HEK293 (cell line): ENCODE results near the gene WDR82.
"Not testable (repeated sequence)": the region's sequence is repeated elsewhere in the genome, so short reads cannot be mapped to it uniquely, and the experiment has no call there.

ENCODE experiments used
- CTCF ChIA-PET: fragments of 350-600 bp; formaldehyde crosslinking; extraction: SDS; loops from one replicate; lab custom pipeline; 2021; ENCODE audit warnings: antibody characterized with exemption; lab: Yijun Ruan, JAX
- POLR2A ChIA-PET: fragments of 300-600 bp; formaldehyde crosslinking; extraction: SDS; loops from one replicate; lab custom pipeline; 2020; ENCODE audit warnings: antibody characterized with exemption, inconsistent platforms; lab: Yijun Ruan, JAX
- H3K27ac ChIP-seq: fragments of 200-500 bp; sonication (Bioruptor generic); 2 replicates; pipeline ENCODE4 v1.5.1; 2014; ENCODE audit warnings: low read depth, low read length, control low read depth, inconsistent platforms; ENCODE audit errors: extremely low read depth
- H3K36me3 ChIP-seq, 2 experiments: fragments of 200-500 bp in 1 of 2; sonication (Bioruptor generic) in 1 of 2; 1 replicate in 1 of 2; 2 replicates in 1 of 2; pipeline ENCODE4 v1.5.1; 2014 to 2017; ENCODE audit warnings: inconsistent platforms in 2 of 2, low read length in 2 of 2; ENCODE audit not compliant: control insufficient read depth in 2 of 2, insufficient read depth in 1 of 2
- H3K4me1 ChIP-seq: fragments of 200-500 bp; sonication (Bioruptor generic); 2 replicates; pipeline ENCODE4 v1.5.1; 2014; ENCODE audit warnings: mild to moderate bottlenecking, low read length, inconsistent platforms; ENCODE audit not compliant: control insufficient read depth, insufficient read depth
- H3K4me3 ChIP-seq: 2 replicates; pipeline ENCODE4 v1.5.1; 2011; ENCODE audit warnings: low read depth, mild to moderate bottlenecking, control low read depth, low read length, moderate library complexity
- H3K9me3 ChIP-seq: fragments of 200-500 bp; sonication (Bioruptor generic); 2 replicates; pipeline ENCODE4 v1.5.1; 2014; ENCODE audit warnings: low read depth, low read length, inconsistent platforms; ENCODE audit not compliant: control insufficient read depth, insufficient read depth
- KLF1 ChIP-seq: fragments of 450-650 bp; formaldehyde crosslinking; IDR thresholded peaks from 2 replicates; pipeline ENCODE4 v1.5.1; 2016; ENCODE audit warnings: missing biosample characterization, missing genetic modification characterization
- KLF7 ChIP-seq: fragments of 450-650 bp; formaldehyde crosslinking; IDR thresholded peaks from 2 replicates; pipeline ENCODE4 v1.5.1; 2016; ENCODE audit warnings: missing biosample characterization, missing genetic modification characterization, borderline replicate concordance
- ZIC2 ChIP-seq: fragments of 450-650 bp; formaldehyde crosslinking; IDR thresholded peaks from 2 replicates; pipeline ENCODE4 v1.5.1; 2016; ENCODE audit warnings: missing biosample characterization, missing genetic modification characterization
- ZNF140 ChIP-seq: fragments of 450-650 bp; formaldehyde crosslinking; IDR thresholded peaks from 2 replicates; pipeline ENCODE4 v1.5.1; 2016; ENCODE audit warnings: missing biosample characterization, missing genetic modification characterization
- ZNF174 ChIP-seq: fragments of 450-650 bp; formaldehyde crosslinking; IDR thresholded peaks from 2 replicates; pipeline ENCODE4 v1.5.0; 2017; ENCODE audit warnings: missing biosample characterization, mild to moderate bottlenecking, missing genetic modification characterization
- ZNF175 ChIP-seq: fragments of 450-650 bp; formaldehyde crosslinking; IDR thresholded peaks from 2 replicates; pipeline ENCODE4 v1.5.1; 2016; ENCODE audit warnings: missing biosample characterization, missing genetic modification characterization
- ZNF2 ChIP-seq: fragments of 450-650 bp; formaldehyde crosslinking; IDR thresholded peaks from 2 replicates; pipeline ENCODE4 v1.5.1; 2016; ENCODE audit warnings: missing biosample characterization, missing genetic modification characterization
- ZNF202 ChIP-seq: fragments of 450-650 bp; formaldehyde crosslinking; IDR thresholded peaks from 2 replicates; pipeline ENCODE4 v1.5.1; 2016; ENCODE audit warnings: missing biosample characterization, missing genetic modification characterization, borderline replicate concordance
- ZNF335 ChIP-seq: fragments of 450-650 bp; formaldehyde crosslinking; conservative IDR thresholded peaks from 2 replicates; pipeline ENCODE4 v1.5.1; 2016; ENCODE audit warnings: missing biosample characterization, missing genetic modification characterization
- ZNF366 ChIP-seq: fragments of 450-650 bp; formaldehyde crosslinking; conservative IDR thresholded peaks from 2 replicates; pipeline ENCODE4 v1.5.1; 2016; ENCODE audit warnings: missing biosample characterization, missing genetic modification characterization
- ZNF530 ChIP-seq: fragments of 450-650 bp; formaldehyde crosslinking; IDR thresholded peaks from 2 replicates; pipeline ENCODE4 v1.5.1; 2016; ENCODE audit warnings: low read depth, missing biosample characterization, missing genetic modification characterization
- ZNF777 ChIP-seq: fragments of 450-650 bp; formaldehyde crosslinking; IDR thresholded peaks from 2 replicates; pipeline ENCODE4 v1.5.1; 2017; ENCODE audit warnings: missing biosample characterization, missing genetic modification characterization, borderline replicate concordance
- ZSCAN30 ChIP-seq: fragments of 450-650 bp; IDR thresholded peaks from 2 replicates; pipeline ENCODE4 v1.5.1; 2018; ENCODE audit warnings: missing biosample characterization, mild to moderate bottlenecking, missing genetic modification characterization, moderate library complexity
- TF ChIP-seq, protein P1 (sequence below): fragments of 450-650 bp; formaldehyde crosslinking; IDR thresholded peaks from 2 replicates; pipeline ENCODE4 v1.5.1; 2016; ENCODE audit warnings: missing biosample characterization, missing genetic modification characterization
- TF ChIP-seq, protein P2 (sequence below): fragments of 450-650 bp; formaldehyde crosslinking; IDR thresholded peaks from 2 replicates; pipeline ENCODE4 v1.5.1; 2017; ENCODE audit warnings: missing biosample characterization, missing genetic modification characterization

Gene WDR82

DNA sequence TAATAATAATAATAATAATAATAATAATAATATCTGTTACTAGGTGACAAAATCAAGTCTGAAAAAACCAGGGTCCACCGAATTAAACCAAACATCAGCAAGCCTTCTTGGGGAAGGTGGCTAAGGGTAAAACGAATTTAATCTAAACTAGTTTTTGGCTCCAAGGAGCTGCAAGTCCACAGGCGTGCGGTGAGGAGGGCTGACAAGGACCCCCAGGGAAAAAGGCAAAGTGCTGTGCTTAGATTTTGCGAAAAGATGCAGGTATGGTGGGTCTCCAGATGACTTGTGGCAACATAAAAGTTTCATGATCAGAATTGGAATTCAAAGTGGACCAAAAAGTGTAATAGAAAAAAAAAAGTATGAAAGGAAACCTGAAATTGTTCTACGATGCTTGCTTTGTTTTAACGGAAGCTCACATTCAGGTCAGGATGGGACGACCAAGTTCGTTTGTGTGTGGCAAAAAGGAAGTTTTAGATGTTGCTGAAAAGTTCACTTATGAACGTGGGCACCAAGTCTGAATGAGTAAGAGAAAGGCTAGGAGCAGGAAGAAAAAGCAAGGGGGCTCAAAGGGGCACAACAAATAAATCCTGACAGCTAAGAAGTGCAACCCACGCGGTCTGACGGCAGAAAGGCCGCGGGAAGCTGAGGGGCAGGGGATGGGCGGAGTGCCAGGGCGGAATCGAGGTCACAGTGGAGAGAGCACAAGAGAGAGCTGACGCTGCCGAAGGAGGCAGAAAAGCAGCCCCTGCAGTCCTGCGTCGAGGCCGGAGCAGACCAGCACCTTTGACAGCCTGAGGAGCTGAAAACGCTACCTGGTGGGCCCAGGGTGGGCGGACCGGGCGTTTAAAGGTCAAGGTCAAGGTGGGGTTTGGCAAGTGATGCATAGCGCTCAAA, 1.1 kb downstream of the WDR82 start (continued):
- TF ChIP-seq, protein P1, sequence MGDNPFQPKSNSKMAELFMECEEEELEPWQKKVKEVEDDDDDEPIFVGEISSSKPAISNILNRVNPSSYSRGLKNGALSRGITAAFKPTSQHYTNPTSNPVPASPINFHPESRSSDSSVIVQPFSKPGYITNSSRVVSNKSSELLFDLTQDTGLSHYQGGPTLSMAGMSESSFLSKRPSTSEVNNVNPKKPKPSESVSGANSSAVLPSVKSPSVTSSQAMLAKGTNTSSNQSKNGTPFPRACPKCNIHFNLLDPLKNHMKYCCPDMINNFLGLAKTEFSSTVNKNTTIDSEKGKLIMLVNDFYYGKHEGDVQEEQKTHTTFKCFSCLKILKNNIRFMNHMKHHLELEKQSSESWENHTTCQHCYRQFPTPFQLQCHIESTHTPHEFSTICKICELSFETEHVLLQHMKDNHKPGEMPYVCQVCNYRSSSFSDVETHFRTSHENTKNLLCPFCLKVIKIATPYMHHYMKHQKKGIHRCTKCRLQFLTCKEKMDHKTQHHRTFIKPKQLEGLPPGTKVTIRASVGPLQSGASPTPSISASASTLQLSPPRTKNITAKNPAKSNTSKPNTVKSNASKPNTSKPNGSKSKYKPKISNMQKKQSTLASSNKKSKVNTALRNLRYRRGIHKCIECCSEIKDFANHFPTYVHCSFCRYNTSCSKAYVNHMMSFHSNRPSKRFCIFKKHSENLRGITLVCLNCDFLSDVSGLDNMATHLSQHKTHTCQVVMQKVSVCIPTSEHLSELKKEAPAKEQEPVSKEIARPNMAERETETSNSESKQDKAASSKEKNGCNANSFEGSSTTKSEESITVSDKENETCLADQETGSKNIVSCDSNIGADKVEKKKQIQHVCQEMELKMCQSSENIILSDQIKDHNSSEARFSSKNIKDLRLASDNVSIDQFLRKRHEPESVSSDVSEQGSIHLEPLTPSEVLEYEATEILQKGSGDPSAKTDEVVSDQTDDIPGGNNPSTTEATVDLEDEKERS (tag by site-specific recombination), result no peak
- TF ChIP-seq ZNF2 (no peak; the same call in 1 of the 2 replicates), ZNF366 (tag by site-specific recombination) (no peak), ZIC2 (tag by site-specific recombination) (no peak), ZNF175 (tag by site-specific recombination) (no peak), KLF7 (tag by site-specific recombination) (no peak; the same call in 1 of the 2 replicates), ZNF335 (tag by site-specific recombination) (no peak; the same call in none of the 2 replicates), ZNF140 (tag by site-specific recombination) (no peak), ZNF202 (tag by site-specific recombination) (no peak), ZNF174 (tag by site-specific recombination) (no peak)

DNA sequence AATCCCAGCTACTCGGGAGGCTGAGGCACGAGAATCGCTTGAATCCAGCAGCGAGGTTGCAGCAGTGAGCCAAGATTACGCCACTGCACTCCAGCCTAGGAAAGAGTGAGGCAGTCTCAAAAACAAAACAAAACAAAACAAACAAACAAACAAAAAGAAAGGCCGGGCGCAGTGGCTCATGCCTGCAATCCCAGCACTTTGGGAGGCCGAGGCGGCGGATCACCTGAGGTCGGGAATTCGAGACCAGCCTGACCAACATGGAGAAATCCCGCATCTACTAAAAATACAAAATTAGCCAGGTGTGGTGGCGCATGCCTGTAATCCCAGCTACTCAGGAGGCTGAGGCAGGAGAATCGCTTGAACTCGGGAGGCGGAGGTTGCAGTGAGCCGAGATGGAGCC, 3.7 kb downstream of the WDR82 start:
- CTCF ChIA-PET, result interaction anchor here (0.6 kb wide), 1 partner anchor 33 kb away, joined by 3 read pairs; no protein-coding TSS in a partner anchor
- H3K4me3 ChIP-seq, H3K9me3 ChIP-seq, H3K4me1 ChIP-seq, H3K27ac ChIP-seq, POLR2A ChIA-PET: not testable (repeated sequence)
- peaks cover 15 to 52% of the 10 kb centered on the region in 2 experiments; a peak in 2 of 3 replicates for H3K36me3 ChIP-seq

DNA sequence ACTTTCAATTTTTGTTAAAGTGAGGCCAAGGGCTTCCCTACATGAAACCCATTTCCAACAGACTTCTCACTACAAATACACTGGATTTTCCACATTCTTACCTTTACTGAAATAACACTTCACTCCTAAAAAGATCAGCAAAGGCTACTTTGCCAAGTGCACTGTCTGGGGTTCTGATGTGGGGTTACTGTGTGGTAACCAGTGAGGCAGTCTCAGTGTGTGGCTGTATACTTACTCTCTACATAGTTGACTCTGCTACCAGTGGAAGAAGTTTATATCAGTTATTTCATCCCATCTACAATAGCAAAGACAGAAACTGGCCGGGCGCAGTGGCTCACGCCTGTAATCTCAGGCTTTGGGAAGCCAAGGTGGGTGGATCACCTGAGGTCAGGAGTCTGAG, 5.6 kb downstream of the WDR82 start:
- CTCF ChIA-PET, result no interaction called here
- Histone ChIP-seq H3K4me3 (no peak overlapping the region), H3K36me3 (peaks cover 26 to 71% of the 10 kb centered on the region in 2 experiments; a peak in 2 of 3 replicates), H3K9me3 (no peaks in the 10 kb centered on the region), H3K27ac (no peak overlapping the region), H3K4me1 (no peaks in the 10 kb centered on the region)
- TF ChIP-seq ZSCAN30 (no peak), ZNF777 (tag by site-specific recombination) (no peak), ZNF530 (tag by site-specific recombination) (no peak)
- TF ChIP-seq, protein P2, sequence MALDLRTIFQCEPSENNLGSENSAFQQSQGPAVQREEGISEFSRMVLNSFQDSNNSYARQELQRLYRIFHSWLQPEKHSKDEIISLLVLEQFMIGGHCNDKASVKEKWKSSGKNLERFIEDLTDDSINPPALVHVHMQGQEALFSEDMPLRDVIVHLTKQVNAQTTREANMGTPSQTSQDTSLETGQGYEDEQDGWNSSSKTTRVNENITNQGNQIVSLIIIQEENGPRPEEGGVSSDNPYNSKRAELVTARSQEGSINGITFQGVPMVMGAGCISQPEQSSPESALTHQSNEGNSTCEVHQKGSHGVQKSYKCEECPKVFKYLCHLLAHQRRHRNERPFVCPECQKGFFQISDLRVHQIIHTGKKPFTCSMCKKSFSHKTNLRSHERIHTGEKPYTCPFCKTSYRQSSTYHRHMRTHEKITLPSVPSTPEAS (tag by site-specific recombination), result no peak
- POLR2A ChIA-PET, result no interaction called here

DNA sequence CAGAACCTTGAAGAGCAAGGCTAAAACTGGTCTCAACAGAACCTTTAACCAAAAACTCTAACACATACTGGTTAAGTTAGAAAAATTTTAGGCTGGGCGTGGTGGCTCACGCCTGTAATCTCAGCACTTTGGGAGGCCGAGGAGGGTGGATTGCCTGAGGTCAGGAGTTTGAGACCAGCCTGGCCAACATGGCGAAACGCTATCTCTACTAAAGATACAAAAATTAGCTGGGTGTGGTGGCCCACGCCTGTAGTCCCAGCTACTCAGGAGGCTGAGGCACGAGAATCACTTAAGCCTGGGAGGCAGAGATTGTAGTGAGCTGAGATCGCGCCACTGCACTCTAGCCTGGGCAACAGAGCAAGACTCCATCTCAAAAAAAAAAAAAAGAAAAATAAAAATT, 6.3 kb downstream of the WDR82 start:
- H3K9me3 ChIP-seq, H3K4me1 ChIP-seq, H3K27ac ChIP-seq, H3K4me3 ChIP-seq: not testable (repeated sequence)
- peaks cover 30 to 76% of the 10 kb centered on the region in 2 experiments for H3K36me3 ChIP-seq
- TF ChIP-seq KLF1 (tag by site-specific recombination), result 0 out of 2 replicates have a peak, but pooled peaks have one; percentile 38
- ChIA-PET POLR2A (interaction anchor here (0.6 kb wide), 1 partner anchor 453 kb away, joined by 3 read pairs; no protein-coding TSS in a partner anchor), CTCF (interaction anchor here (1.7 kb wide), 1 partner anchor 41 kb away, joined by 3 read pairs; no protein-coding TSS in a partner anchor)
